Activated naive CD8-positive, alpha-beta T cell treated with anti-CD3 and anti-CD28 coated beads for 36 hours (primary cell): Measurements from ENCODE around the gene CWC22. TPM values are rescaled to one million over a fixed set of nuclear protein-coding genes. Genes with fewer than 3 reads are reported as not detected.
"Not testable (repeated sequence)": the region's sequence is repeated elsewhere in the genome, so short reads cannot be mapped to it uniquely, and the experiment has no call there.

Experiments used
- DNase-seq: peaks from one replicate; pipeline ENCODE4 v3.0.0; 2021
- H3K27ac Mint-ChIP-seq: one replicate; pipeline ENCODE4 v1.8.0; 2022; ENCODE audit warnings: mild to moderate bottlenecking, moderate library complexity, mixed read lengths
- H3K27me3 Mint-ChIP-seq: one replicate; pipeline ENCODE4 v1.8.0; 2022; ENCODE audit warnings: mild to moderate bottlenecking, mixed read lengths
- H3K36me3 Mint-ChIP-seq: one replicate; pipeline ENCODE4 v1.8.0; 2021; ENCODE audit warnings: mild to moderate bottlenecking, mixed read lengths
- H3K4me1 Mint-ChIP-seq: one replicate; pipeline ENCODE4 v1.8.0; 2021; ENCODE audit warnings: mixed read lengths
- H3K4me3 Mint-ChIP-seq: one replicate; pipeline ENCODE4 v1.8.0; 2022; ENCODE audit warnings: mild to moderate bottlenecking, moderate library complexity, mixed read lengths
- H3K9me3 Mint-ChIP-seq: one replicate; pipeline ENCODE4 v1.8.0; 2022; ENCODE audit warnings: mixed read lengths
- total RNA-seq, 2 experiments: library from RNA; stranded (reverse); gene quantifications; one replicate each; pipeline ENCODE4 v1.2.3, GENCODE V29; 2021

CWC22 gene
- 10 to 100 TPM; 28.5 to 30.6 TPM for total RNA-seq

DNA sequence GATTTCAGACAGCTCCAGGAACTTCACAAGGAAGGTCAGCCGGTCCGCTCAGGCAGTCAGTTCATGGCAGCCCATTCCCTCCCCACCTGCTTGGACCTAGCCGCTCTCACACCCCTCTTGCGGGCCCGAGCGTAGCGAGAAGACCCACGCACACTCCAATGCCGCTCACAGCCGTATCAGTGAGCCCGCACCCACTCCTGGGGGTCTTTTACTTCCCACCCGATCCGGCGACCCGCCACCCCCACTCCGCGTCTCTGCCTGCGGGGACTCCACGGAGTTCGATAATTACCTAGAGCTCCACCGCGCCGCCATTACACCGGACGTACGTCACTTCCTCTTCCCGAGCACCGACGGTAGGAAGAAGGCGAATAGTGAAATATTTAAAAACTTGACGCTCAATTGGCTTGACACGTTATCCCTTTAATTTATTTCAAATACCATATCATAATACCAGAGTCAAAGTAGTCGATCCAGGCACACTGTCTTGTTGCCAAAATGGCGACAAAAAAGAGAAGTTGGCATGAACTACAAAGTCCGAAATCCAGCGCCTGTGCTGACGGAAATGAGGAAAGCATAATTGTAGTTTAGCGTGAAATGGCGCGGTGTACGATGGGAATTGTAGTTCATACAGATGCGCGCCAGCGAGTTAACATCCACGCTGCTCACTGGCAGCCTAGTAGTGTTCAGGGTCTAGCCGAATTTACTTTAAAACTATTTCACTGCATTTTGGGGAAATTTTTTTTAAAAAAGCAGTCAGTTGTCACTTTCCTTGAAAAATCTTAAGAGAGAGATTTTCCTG lies at the start of gene CWC22:
Gene CWC22 (minus strand): TSS at position 517 of the 799 bp plus-strand sequence. CDS start 13,956 bp downstream, outside the sequence.
- peaks cover 15% of the 10 kb centered on the region for H3K36me3 Mint-ChIP-seq
- peak; percentile 74 for DNase-seq
- peak within 1 kb of the TSS; percentile 97 for H3K4me3 Mint-ChIP-seq
- H3K27me3 Mint-ChIP-seq, result no peaks in the 10 kb centered on the region
- no peaks in the 10 kb centered on the region for H3K9me3 Mint-ChIP-seq
- peaks cover 32% of the 10 kb centered on the region for H3K4me1 Mint-ChIP-seq
- peak within 1 kb of the TSS; percentile 100 for H3K27ac Mint-ChIP-seq

DNA sequence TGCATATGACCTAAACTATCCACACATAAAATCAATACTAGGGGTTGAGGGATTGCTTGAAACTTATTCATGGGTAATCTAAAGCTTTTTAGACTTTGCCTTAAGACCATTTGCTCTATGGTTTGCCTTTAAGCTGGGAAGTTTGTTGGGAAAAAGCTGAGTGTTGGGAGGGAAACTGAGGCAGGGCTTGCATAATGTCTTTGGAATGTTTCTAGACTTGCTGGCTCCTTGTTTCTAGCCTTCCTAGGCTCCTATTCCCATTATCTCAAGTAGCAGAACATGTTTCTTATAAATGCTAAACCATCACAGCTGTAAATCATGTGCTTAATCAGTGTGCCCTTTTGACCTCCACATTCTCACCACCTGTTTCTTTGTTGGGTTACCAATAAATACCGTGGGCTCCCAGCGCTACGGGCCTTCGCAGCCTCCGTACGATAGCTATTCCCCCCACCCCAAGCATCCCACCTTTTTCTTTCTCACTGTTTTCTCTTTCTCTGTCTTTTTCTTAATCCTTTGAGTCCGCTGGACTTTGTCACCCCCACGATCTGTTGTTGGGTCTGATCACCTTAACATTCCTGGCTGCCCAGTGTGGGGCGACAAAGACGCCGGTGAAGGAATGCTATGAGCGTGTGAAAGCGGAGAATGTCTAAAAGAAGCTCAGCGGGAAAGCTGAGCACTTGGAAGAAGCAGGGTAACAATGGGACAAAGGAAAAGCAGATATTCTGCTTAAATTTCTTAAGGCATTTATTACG lies 49.4 kb upstream of the CWC22 start:
- no peaks in the 10 kb centered on the region for H3K36me3 Mint-ChIP-seq

DNA sequence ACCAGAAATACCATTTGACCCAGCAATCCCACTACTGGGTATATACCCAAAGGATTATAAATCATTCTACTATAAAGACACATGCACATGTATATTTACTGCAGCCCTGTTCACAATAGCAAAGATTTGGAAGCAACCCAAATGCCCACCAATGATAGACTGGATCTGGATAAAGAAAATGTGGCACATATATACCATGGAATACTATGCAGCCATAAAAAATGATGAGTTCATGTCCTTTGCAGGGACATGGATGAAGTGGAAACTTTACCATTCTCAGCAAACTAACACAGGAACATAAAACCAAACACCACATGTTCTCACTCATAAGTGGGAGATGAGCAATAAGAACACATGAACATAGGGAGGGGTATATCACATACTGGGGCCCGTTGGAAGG lies 47.5 kb upstream of the CWC22 start:
- not testable (repeated sequence) for H3K27ac Mint-ChIP-seq

More for the DNA sequence above, 49.4 kb upstream of the CWC22 start:
- Mint-ChIP-seq H3K4me1 (peaks cover 5% of the 10 kb centered on the region), H3K9me3 (peaks cover 4% of the 10 kb centered on the region), H3K4me3 (no peak overlapping the region), H3K27ac (no peak overlapping the region), H3K27me3 (peaks cover 3% of the 10 kb centered on the region)
- no peak for DNase-seq

DNA sequence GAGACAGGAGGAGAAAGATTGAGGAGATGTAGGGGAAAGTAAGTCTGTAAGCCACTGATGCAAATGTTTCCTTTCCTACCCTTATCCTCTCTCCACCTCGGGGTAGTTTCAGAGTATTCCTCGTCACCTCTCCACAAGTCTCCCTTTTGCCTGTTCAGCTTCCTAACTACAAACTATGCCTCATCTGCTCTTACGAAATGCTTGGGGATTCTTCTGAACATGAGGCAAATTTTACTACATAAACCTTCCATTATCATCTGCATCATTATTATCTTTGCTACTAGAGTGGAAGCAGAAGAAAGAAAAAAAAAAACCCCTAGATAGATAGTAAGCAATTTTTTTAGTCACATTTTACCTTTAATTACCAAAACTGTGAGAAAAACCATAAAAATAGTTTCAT lies 43.1 kb upstream of the CWC22 start:
- DNase-seq, result no peak
- no peak overlapping the region for H3K27ac Mint-ChIP-seq
- peaks cover 10% of the 10 kb centered on the region for H3K27me3 Mint-ChIP-seq
- H3K4me1 Mint-ChIP-seq, result no peaks in the 10 kb centered on the region
- H3K4me3 Mint-ChIP-seq, result no peak overlapping the region
- peaks cover 4% of the 10 kb centered on the region for H3K9me3 Mint-ChIP-seq
- no peaks in the 10 kb centered on the region for H3K36me3 Mint-ChIP-seq

More for the DNA sequence above, 47.5 kb upstream of the CWC22 start:
- not testable (repeated sequence) for DNase-seq, H3K4me1 Mint-ChIP-seq, H3K4me3 Mint-ChIP-seq, H3K9me3 Mint-ChIP-seq, H3K36me3 Mint-ChIP-seq, H3K27me3 Mint-ChIP-seq

DNA sequence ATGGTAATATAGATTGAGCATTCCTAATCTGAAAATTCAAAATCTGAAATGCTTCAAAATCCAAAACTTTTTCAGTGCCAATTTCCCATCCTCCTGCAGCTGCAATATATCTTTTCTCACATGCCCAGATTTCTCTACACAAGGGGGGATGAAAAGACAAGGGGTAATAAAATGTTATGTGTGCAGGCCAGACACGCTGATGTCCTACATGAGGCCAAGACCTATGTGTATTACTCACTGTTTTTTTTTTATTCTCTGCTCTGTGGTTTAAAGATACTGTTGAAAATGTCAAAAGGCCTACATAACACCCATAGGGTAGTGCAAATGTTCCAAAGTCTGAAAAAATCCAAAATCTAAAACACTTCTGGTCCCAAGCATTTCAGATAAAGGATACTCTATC lies 41.2 kb upstream of the CWC22 start:
- Mint-ChIP-seq H3K27me3 (peaks cover 25% of the 10 kb centered on the region), H3K4me1 (no peaks in the 10 kb centered on the region), H3K9me3 (no peaks in the 10 kb centered on the region), H3K4me3 (no peak overlapping the region), H3K27ac (no peak overlapping the region), H3K36me3 (no peaks in the 10 kb centered on the region)
- DNase-seq, result no peak

DNA sequence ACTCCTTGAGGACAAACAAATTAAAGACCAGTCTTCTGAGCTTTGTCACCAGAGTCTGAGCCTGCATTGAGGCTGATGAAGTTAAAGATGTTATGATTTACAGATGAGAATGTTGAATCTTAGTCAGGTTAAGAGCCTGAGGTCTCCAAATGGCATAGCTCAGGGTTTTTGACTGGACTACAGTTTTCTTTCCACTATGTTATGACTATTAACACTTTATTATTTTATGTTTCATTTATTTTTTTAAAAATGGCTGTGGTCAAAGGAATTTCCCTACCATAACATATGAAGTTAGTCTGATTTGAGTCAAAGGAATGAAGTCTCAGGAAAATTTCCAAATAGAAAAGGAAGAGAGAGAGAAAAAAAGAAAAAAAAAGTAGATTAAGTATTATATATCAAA lies 39.7 kb upstream of the CWC22 start:
- Mint-ChIP-seq H3K27me3 (peaks cover 29% of the 10 kb centered on the region), H3K4me3 (no peak overlapping the region), H3K9me3 (no peaks in the 10 kb centered on the region), H3K36me3 (no peaks in the 10 kb centered on the region), H3K4me1 (no peaks in the 10 kb centered on the region), H3K27ac (no peak overlapping the region)
- no peak for DNase-seq

DNA sequence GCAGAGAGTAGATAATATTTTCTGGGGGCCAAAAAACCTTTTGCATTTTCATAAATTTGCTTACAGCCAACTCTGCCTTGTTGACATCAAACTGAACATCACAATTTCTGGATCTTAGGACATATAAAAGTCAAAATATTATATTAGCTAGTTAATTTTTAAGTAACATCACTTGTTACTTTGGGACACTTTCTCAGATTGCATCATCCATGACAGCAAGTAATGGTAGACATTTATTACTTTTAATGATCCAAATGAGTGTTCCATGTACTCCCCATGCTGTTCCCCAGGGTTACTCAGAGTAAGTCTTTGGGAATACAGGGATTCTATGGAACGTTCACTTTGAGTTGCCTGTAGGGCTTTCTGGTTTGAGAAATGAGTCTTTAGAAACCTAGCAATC lies 39.1 kb upstream of the CWC22 start:
- H3K4me1 Mint-ChIP-seq, result no peaks in the 10 kb centered on the region
- peaks cover 34% of the 10 kb centered on the region for H3K27me3 Mint-ChIP-seq
- no peaks in the 10 kb centered on the region for H3K36me3 Mint-ChIP-seq
- no peaks in the 10 kb centered on the region for H3K9me3 Mint-ChIP-seq
- no peak overlapping the region for H3K4me3 Mint-ChIP-seq
- DNase-seq, result no peak
- H3K27ac Mint-ChIP-seq, result no peak overlapping the region

DNA sequence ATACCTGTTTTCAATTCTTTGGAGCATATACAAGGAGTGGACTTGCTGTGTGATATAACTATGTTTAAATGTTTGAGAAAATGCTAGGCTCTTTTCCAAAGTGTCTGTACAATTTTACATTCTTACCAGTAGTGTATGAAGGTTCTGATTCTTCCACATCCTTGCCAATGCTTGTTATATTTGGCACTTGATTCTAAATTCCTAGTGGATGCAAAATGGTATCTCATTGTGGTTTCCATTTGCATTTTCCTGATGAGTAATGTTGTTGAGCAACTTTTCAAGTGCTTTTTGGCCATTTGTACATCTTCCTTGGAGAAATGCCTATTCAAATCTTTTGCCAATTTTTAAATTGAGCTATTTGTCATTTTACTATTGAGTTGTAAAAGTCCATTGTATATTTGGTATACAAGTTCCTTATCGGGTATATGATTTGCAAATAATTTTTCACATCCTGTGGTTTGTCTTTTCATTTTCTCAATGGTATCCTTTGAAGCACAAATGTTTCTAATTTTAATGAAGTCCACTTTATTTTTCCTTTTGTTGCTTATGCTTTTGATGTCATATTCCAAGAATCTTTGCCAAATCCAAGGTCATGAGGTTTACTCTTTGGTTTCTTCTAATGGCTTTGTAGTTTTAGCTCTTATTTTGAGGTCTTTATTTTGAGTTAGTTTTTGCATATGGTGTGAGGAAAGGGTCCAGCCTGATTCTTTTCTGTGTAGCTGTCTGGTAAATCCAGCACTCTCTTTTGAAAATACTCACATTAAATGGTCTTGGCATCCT lies 33.2 kb upstream of the CWC22 start:
- no peak overlapping the region for H3K27ac Mint-ChIP-seq
- no peak for DNase-seq
- no peaks in the 10 kb centered on the region for H3K9me3 Mint-ChIP-seq
- no peak overlapping the region for H3K4me3 Mint-ChIP-seq
- H3K4me1 Mint-ChIP-seq, result no peaks in the 10 kb centered on the region
- peaks cover 58% of the 10 kb centered on the region for H3K27me3 Mint-ChIP-seq
- H3K36me3 Mint-ChIP-seq, result no peaks in the 10 kb centered on the region

DNA sequence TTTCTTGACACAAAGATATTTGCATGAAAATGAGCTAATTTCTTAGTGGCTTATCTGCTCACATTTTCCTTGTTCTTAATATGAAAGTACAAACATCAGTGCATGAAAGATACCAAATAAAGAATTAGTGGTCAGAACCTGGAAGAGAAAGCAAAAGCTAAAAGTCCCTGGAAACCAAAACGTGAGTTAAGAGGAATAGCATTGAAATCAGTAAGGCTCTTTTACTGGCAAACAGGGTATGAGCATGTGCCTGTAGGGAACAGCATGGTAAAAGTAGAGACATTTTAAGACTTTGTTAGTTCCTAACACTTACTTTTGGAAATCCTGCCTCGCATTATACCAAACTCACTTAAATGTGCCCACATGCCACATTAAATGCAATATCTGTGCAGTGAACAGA lies 31.9 kb upstream of the CWC22 start:
- H3K9me3 Mint-ChIP-seq, result no peaks in the 10 kb centered on the region
- peaks cover 48% of the 10 kb centered on the region for H3K27me3 Mint-ChIP-seq
- H3K4me1 Mint-ChIP-seq, result no peaks in the 10 kb centered on the region
- H3K36me3 Mint-ChIP-seq, result no peaks in the 10 kb centered on the region
- no peak overlapping the region for H3K27ac Mint-ChIP-seq
- no peak overlapping the region for H3K4me3 Mint-ChIP-seq
- no peak for DNase-seq

DNA sequence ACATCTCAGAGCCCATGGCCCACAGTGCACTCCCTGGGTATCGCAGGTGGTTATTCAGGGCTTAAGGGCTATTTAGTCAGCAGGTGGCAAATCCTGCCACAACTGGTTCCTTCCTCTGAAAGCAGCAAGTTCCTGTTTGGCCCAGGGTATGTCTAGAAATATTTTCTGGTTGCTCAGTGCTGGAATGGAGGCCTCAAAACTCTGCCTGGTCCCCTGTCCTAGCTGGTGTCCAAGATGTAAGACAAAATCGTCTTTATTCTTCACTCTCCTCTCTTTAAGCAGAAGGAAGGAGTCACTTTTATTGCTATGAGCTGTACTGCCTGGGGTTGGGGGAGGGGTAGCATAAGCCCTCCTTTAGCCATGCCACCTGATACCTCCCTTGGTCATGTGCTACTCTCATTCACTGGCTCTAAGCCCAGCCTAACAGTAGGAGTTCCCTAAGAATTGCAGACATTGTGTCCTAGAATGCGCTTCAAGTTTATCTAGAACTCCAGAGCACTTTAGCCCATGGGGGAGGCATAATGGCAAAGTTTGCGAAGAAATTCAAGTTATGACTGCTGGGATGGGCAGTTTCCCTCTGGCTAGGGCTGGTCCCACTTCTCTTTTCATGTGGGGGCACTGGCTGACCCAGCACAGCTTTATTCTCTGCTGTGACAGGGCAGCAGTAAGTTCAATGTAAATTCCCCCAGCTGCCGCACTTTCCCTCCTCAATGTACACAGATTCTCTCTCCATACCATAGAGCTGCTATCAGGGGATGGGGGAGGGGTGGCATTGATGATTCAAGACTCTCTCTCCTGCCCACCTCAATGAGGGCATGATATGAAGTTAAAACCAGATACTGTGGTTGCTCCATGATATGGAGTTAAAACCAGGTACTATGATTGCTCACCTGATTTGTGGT lies 27.1 kb upstream of the CWC22 start:
- H3K4me1 Mint-ChIP-seq, result no peaks in the 10 kb centered on the region

DNA sequence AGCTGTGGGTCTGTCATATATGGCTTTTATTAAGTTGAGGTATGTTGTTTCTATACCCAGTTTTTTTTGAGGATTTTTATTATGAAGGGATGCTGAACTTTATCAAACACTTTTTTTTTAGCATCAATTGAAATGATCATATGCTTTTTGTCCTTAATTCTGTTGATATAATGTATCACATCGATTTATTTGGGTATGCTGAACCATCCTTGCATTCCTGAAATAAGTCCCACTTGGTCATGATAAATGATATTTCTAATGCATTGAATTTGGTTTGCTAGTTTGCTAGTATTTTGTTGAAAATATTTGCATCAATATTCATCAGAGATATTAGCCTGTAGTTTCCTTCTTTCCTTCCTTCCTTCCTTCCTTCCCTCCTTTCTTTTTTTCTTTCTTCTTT lies 22.5 kb upstream of the CWC22 start:
- Mint-ChIP-seq H3K27ac (no peak overlapping the region), H3K27me3 (peaks cover 50% of the 10 kb centered on the region), H3K36me3 (no peaks in the 10 kb centered on the region), H3K4me1 (no peaks in the 10 kb centered on the region), H3K9me3 (peaks cover 13% of the 10 kb centered on the region), H3K4me3 (no peak overlapping the region)
- no peak for DNase-seq

More for the DNA sequence above, 27.1 kb upstream of the CWC22 start:
- Mint-ChIP-seq H3K9me3 (peaks cover 11% of the 10 kb centered on the region), H3K4me3 (no peak overlapping the region), H3K27ac (no peak overlapping the region), H3K27me3 (peaks cover 58% of the 10 kb centered on the region), H3K36me3 (no peaks in the 10 kb centered on the region)
- DNase-seq, result no peak

DNA sequence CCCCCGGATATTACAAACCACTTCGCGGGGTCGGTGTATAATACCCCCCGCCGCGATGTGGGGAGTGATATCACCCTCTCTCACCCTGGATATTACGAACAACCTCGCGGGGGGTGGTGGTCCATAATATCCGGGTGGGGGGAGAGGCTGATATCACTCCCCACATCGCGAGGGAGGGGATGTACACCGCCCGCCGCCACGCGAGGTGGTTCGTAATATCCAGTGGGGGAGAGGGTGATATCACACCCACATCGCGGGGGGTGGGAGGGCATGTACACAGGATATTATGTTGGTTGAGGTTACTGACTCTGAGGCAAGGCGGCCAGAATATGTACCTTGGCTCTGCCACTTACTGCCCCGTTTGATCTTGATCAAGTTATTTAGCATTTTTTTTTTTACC lies 14.8 kb upstream of the CWC22 start:
- Mint-ChIP-seq H3K27me3 (peaks cover 18% of the 10 kb centered on the region), H3K36me3 (no peaks in the 10 kb centered on the region), H3K27ac (no peak overlapping the region), H3K4me3 (no peak overlapping the region), H3K9me3 (no peaks in the 10 kb centered on the region), H3K4me1 (no peaks in the 10 kb centered on the region)
- no peak for DNase-seq

DNA sequence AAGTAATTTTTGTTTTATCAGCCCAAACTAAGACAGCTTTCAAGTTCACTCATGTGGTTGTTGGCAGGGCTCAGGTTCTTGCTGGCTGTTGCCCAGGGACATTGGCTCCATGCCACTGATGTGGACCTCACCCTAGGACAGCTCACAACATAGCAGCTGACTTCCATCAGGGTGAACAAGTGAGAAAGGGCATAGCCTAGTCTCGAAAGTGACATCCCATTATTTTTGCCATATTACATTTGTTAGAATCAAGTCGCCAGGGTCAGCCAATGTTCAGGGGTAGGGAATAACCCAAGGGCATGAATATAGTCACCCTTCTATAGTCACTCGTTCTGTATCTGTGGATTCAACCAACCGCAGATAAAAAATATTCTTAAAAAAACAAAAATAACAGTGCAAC lies 10.7 kb upstream of the CWC22 start:
- Mint-ChIP-seq H3K4me1 (no peaks in the 10 kb centered on the region), H3K4me3 (no peak overlapping the region), H3K9me3 (no peaks in the 10 kb centered on the region), H3K27me3 (peaks cover 7% of the 10 kb centered on the region), H3K36me3 (no peaks in the 10 kb centered on the region), H3K27ac (no peak overlapping the region)
- DNase-seq, result no peak

DNA sequence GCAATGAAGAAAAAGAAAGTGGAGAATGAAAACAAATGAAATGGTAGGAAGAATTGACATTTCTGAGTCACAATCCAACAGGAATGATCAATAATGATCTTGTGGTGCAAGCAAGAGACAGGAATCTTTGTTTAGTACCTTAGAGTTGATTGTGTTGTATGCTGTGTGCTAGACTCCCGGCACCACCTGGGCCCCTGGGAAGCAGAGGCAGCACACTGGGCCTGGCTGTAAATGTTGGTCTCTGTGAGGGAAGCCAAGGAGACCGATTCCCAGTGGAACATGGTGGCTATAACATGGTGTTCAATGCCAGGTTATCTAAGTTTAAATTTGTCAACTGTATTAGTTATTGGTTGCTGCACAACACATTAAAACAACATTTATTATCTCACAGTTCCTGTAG lies 9.8 kb upstream of the CWC22 start:
- DNase-seq, result no peak
- H3K4me1 Mint-ChIP-seq, result no peaks in the 10 kb centered on the region
- H3K27ac Mint-ChIP-seq, result no peak overlapping the region
- peaks cover 7% of the 10 kb centered on the region for H3K27me3 Mint-ChIP-seq
- no peaks in the 10 kb centered on the region for H3K36me3 Mint-ChIP-seq
- no peaks in the 10 kb centered on the region for H3K9me3 Mint-ChIP-seq
- no peak overlapping the region for H3K4me3 Mint-ChIP-seq
